RWPE2 (cell line): Measurements from ENCODE around the gene P2RY11.

Experiments
- ATAC-seq: fragments of 200-7000 bp; cut with Tn5 transposase; 3 replicates; pipeline ENCODE4 v1.9.1; 2021; ENCODE audit warnings: low read depth
- DNase-seq: peaks from one replicate; pipeline ENCODE4 v3.0.0-alpha.2; 2020; ENCODE audit warnings: low spot score
- H3K27ac ChIP-seq: fragments of 450-650 bp; 2 replicates; pipeline ENCODE4 v1.5.1; 2017; ENCODE audit warnings: mild to moderate bottlenecking; ENCODE audit not compliant: poor library complexity, severe bottlenecking
- H3K27me3 ChIP-seq: fragments of 250-450 bp; sonication (Bioruptor Pico); 2 replicates; pipeline ENCODE4 v1.5.1; 2021; ENCODE audit warnings: mild to moderate bottlenecking, moderate library complexity; ENCODE audit not compliant: insufficient read depth, poor library complexity, severe bottlenecking
- H3K36me3 ChIP-seq: fragments of 250-450 bp; sonication (Bioruptor Pico); 2 replicates; pipeline ENCODE4 v1.5.1; 2020; ENCODE audit warnings: low read depth, mild to moderate bottlenecking, moderate library complexity
- H3K4me1 ChIP-seq: fragments of 250-450 bp; sonication (Bioruptor Pico); 2 replicates; pipeline ENCODE4 v1.5.1; 2021; ENCODE audit warnings: mild to moderate bottlenecking, moderate library complexity; ENCODE audit not compliant: insufficient read depth, poor library complexity, severe bottlenecking
- H3K4me3 ChIP-seq: fragments of 250-450 bp; sonication (Bioruptor Pico); 2 replicates; pipeline ENCODE4 v1.5.1; 2021; ENCODE audit warnings: mild to moderate bottlenecking, moderate library complexity; ENCODE audit not compliant: severe bottlenecking
- H3K9me3 ChIP-seq: fragments of 250-450 bp; sonication (Bioruptor Pico); 2 replicates; pipeline ENCODE4 v1.5.1; 2021; ENCODE audit warnings: mild to moderate bottlenecking, moderate library complexity; ENCODE audit not compliant: severe bottlenecking
- CTCF ChIP-seq: fragments of 450-650 bp; IDR thresholded peaks from one replicate; pipeline ENCODE4 v1.5.1; 2017; ENCODE audit warnings: mild to moderate bottlenecking, moderate library complexity; ENCODE audit not compliant: poor library complexity, severe bottlenecking

The P2RY11 gene

DNA sequence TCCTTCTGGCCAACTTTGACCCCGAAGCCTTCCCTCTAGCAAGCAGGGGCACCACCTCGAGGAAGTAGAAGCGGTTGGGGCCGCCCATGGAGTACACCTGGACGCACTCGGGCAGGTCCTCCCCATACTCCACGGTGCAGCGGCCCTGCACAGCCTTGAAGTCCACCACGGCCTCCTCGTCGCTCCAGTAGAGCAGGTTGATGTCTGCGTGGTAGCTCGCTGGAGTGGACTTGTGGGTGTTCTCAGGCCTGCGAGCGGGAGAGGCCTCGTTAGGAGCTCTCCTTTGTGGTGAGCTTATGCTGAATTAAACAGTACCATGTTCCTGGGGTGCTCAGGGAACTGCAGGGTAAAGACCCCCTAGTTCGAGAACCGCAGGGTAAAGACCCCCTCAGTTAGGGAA lies 30.5 kb downstream of the P2RY11 start:
- DNase-seq (no peak), ATAC-seq (no peak)
- TF ChIP-seq CTCF: no peak
- Histone ChIP-seq H3K27ac (no peak overlapping the region), H3K4me3 (no peak overlapping the region), H3K27me3 (no peaks in the 10 kb centered on the region), H3K9me3 (no peaks in the 10 kb centered on the region), H3K4me1 (no peaks in the 10 kb centered on the region), H3K36me3 (peaks cover 98% of the 10 kb centered on the region)

- no peaks in the 10 kb centered on the region for H3K4me1 ChIP-seq
- TF ChIP-seq CTCF: no peak
- H3K36me3 ChIP-seq: peaks cover 97% of the 10 kb centered on the region
- DNase-seq: no peak
- no peaks in the 10 kb centered on the region for H3K9me3 ChIP-seq
- H3K27me3 ChIP-seq: no peaks in the 10 kb centered on the region
- H3K4me3 ChIP-seq: no peak overlapping the region
- H3K27ac ChIP-seq: no peak overlapping the region
- ATAC-seq: no peak
Observed at GRCh38 chr19:10142701-10143375, 31.3 kb downstream of the P2RY11 start.

DNA sequence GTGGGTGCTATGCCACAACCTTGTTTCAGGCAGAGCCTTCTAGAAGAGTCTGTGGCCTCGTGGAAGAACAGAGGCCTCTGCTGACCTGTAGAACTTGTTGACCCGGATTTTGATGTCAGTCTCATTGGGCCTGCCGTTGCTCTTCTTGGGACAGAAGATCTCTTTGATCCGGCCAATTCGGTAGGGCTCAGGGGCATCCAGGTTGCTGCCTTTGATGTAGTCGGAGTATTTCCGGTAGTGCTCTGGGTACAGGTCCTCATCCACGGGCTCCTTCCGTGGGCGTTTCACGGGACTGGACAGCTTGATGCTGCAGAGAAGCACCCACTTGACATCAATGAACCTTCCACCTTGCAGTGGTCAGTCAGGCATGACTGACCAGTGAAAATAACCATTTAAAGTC lies 32.2 kb downstream of the P2RY11 start:
- Histone ChIP-seq H3K4me1 (no peaks in the 10 kb centered on the region), H3K27ac (no peak overlapping the region), H3K27me3 (no peaks in the 10 kb centered on the region), H3K4me3 (no peak overlapping the region), H3K9me3 (no peaks in the 10 kb centered on the region), H3K36me3 (peaks cover 92% of the 10 kb centered on the region)
- DNase-seq (no peak), ATAC-seq (no peak)
- no peak for TF ChIP-seq CTCF

- Histone ChIP-seq H3K27me3 (no peaks in the 10 kb centered on the region), H3K36me3 (peaks cover 92% of the 10 kb centered on the region), H3K4me1 (no peaks in the 10 kb centered on the region), H3K27ac (no peak overlapping the region), H3K9me3 (no peaks in the 10 kb centered on the region), H3K4me3 (no peak overlapping the region)
- DNase-seq (no peak), ATAC-seq (no peak)
- TF ChIP-seq CTCF: no peak
Observed at GRCh38 chr19:10144361-10144760, 32.9 kb downstream of the P2RY11 start.

DNA sequence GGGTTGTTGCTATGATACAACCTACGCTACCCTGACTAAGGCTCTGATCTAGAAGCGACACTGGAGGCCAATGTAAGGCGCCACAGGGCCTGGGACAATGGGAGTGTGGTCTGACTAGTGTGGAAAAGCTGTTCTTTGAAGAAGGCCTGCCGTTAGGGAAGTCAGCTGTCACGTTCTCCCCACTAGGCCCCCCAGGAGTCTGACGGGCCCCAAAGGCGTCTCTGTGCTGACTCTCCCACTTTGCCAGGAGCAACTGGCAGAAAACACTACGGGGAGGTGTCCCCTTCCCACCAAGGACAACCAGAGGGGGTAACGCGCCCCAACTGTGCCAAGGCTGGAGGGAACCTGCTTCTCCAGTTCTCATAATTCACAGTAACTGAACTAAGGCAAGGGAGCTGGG lies 33.5 kb downstream of the P2RY11 start:
- Histone ChIP-seq H3K4me1 (no peaks in the 10 kb centered on the region), H3K9me3 (no peaks in the 10 kb centered on the region), H3K36me3 (peaks cover 94% of the 10 kb centered on the region), H3K27ac (no peak overlapping the region), H3K27me3 (no peaks in the 10 kb centered on the region), H3K4me3 (no peak overlapping the region)
- no peak for TF ChIP-seq CTCF
- ATAC-seq: no peak
- DNase-seq: no peak
